Dendritic cell treated with granulocyte-macrophage colony-stimulating factor and Interleukin-4, amounts not matched to agents 40 ng/mL and 50 ng/mL, for 4 days (primary cell): Measurements from ENCODE around the gene MEGF9.
"Not testable (repeated sequence)": the region's sequence is repeated elsewhere in the genome, so short reads cannot be mapped to it uniquely, and the experiment has no call there.

Experiments used
- H3K27ac Mint-ChIP-seq: one replicate; pipeline ENCODE4 v1.8.0; 2022; ENCODE audit warnings: mild to moderate bottlenecking, mixed read lengths
- H3K27me3 Mint-ChIP-seq: one replicate; pipeline ENCODE4 v1.8.0; 2022; ENCODE audit warnings: mild to moderate bottlenecking, mixed read lengths
- H3K36me3 Mint-ChIP-seq: one replicate; pipeline ENCODE4 v1.8.0; 2022; ENCODE audit warnings: low read depth, mixed read lengths
- H3K4me1 Mint-ChIP-seq: one replicate; pipeline ENCODE4 v1.8.0; 2022; ENCODE audit warnings: low read depth, mixed read lengths
- H3K4me3 Mint-ChIP-seq: one replicate; pipeline ENCODE4 v1.8.0; 2022; ENCODE audit warnings: mild to moderate bottlenecking, moderate library complexity, mixed read lengths
- H3K9me3 Mint-ChIP-seq: one replicate; pipeline ENCODE4 v1.8.0; 2022; ENCODE audit warnings: mixed read lengths
- intact Hi-C: fragments of 100-400 bp; cut with micrococcal nuclease; formaldehyde crosslinking; loops from one replicate; pipeline ENCODE4 v1.15.0; 2022

Gene MEGF9

DNA sequence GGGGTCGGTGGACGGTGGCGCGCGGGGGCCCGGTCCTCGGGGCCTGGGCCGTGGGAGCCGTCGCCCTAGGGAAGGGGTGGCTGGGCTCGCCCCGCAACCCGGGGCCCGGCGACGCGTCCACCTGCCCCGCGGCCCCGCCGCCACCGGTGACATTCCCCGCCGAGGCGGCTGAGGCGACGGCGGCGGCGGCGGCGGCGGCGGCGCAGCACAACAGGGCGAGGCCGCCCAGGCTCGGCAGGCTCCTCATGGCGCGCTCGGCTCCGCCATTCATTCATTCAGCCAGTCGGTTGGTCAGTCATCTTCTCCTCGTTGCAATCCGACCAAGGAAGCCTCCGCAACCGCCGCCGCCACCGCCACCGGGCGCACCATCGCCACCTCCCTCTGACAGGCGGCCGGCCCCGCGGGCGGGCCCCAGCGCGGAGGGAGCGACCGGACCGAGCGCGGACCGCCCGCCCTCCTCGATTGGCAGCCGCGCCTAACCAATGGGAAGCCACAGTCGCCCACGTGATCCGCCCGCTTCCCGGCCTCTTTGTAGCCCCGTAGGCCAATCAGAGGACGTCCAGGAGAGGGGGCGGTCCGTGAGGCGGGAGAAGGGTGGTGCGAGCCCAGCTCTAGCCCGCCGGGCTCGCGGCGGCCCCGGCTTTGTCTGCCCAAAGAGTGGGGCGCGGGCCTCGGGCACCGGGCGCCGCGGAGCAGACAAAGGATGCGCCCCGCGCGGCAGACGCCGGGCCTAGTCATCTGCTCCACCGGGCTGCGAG lies at the start of gene MEGF9:
Gene MEGF9 (minus strand): TSS at position 383 of the 758 bp plus-strand sequence. CDS start 112 bp downstream, at position 271.
- H3K36me3 Mint-ChIP-seq: peaks cover 21% of the 10 kb centered on the region
- peaks cover 40% of the 10 kb centered on the region for H3K4me1 Mint-ChIP-seq
- H3K27ac Mint-ChIP-seq: peak within 1 kb of the TSS; percentile 98
- intact Hi-C loops: loop anchor here (5.0 kb wide), 1 partner anchor 42 kb away; no protein-coding TSS in a partner anchor
- peak within 1 kb of the TSS; percentile 99 for H3K4me3 Mint-ChIP-seq
- no peaks in the 10 kb centered on the region for H3K9me3 Mint-ChIP-seq
- H3K27me3 Mint-ChIP-seq: no peaks in the 10 kb centered on the region

DNA sequence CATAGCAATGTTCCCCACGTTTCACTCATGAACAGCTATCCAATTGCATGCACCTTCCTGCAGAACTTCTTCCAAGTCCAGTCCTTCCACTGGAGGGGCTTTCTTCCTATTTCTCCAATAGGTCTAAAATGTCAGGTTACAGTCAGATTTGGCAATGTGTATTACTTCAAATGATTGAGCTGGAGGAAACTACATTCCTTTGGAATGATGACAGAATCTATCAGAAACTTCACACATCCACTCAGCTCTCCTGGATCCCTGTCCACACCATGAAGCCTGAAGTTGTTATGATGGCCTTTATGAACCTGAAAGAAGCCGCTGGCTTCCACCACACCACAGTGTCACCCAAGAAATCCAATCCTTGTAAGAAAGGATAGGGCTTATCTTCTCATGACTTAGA lies 46.7 kb upstream of the MEGF9 start:
- intact Hi-C loops: no loop called here
- H3K27me3 Mint-ChIP-seq: no peaks in the 10 kb centered on the region
- H3K4me1 Mint-ChIP-seq: peaks cover 42% of the 10 kb centered on the region
- no peak overlapping the region for H3K4me3 Mint-ChIP-seq
- H3K27ac Mint-ChIP-seq: no peak overlapping the region
- no peaks in the 10 kb centered on the region for H3K9me3 Mint-ChIP-seq
- peaks cover 76% of the 10 kb centered on the region for H3K36me3 Mint-ChIP-seq

DNA sequence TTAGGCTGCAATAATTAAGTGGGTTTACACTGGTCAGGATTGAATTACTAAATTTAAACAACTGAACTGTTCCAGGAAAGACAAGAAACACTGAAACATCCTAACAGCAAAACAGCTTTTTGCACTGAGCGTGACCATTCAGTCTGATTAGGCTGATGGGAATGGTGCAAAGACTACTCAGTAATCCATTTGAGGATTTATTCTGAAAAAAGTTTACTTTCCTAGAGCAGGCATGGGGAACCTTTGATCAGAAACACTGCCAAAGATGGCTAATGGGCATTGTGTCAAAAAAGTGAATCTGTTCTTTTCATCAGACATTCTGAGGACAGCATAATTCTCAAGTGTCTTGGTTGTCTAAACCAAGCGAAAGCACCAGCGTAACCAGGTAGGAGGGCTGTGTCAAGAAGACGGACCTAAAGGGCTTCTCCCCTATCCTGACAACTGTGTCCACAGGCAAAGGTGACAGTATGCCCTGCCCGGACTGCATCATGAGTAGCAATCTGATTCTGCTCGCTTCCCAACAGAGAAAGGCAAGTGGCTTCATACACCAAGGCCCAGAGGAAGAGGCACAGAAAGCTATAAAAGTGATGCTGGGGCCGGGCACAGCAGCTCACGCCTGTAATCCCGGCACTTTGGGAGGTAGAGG lies 45.6 kb upstream of the MEGF9 start:
- peaks cover 42% of the 10 kb centered on the region for H3K4me1 Mint-ChIP-seq
- peaks cover 67% of the 10 kb centered on the region for H3K36me3 Mint-ChIP-seq
- intact Hi-C loops: no loop called here
- H3K27me3 Mint-ChIP-seq: no peaks in the 10 kb centered on the region
- H3K27ac Mint-ChIP-seq: no peak overlapping the region
- no peaks in the 10 kb centered on the region for H3K9me3 Mint-ChIP-seq
- no peak overlapping the region for H3K4me3 Mint-ChIP-seq

DNA sequence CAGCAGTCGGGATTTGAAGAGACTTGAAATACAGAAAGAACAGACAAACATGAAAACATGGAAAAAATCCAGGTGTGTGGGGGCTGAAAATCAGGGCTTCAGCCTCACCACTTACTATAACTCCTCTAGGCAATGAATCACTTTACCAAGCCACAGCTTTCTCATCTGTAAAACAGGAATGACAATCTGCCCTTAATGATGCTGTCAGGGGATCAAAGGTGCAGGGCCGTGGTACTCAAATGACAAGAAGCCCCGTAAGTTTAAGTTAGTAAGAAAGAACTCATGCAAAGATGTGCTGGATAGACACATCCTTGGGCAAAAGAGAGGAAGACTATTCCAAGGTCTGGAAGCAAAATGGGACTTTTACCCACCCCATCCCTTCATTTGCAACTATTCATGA lies 44.3 kb upstream of the MEGF9 start:
- Mint-ChIP-seq H3K27ac (no peak overlapping the region), H3K9me3 (no peaks in the 10 kb centered on the region), H3K4me1 (peaks cover 42% of the 10 kb centered on the region), H3K27me3 (no peaks in the 10 kb centered on the region), H3K36me3 (peaks cover 53% of the 10 kb centered on the region), H3K4me3 (no peak overlapping the region)
- intact Hi-C loops: no loop called here

DNA sequence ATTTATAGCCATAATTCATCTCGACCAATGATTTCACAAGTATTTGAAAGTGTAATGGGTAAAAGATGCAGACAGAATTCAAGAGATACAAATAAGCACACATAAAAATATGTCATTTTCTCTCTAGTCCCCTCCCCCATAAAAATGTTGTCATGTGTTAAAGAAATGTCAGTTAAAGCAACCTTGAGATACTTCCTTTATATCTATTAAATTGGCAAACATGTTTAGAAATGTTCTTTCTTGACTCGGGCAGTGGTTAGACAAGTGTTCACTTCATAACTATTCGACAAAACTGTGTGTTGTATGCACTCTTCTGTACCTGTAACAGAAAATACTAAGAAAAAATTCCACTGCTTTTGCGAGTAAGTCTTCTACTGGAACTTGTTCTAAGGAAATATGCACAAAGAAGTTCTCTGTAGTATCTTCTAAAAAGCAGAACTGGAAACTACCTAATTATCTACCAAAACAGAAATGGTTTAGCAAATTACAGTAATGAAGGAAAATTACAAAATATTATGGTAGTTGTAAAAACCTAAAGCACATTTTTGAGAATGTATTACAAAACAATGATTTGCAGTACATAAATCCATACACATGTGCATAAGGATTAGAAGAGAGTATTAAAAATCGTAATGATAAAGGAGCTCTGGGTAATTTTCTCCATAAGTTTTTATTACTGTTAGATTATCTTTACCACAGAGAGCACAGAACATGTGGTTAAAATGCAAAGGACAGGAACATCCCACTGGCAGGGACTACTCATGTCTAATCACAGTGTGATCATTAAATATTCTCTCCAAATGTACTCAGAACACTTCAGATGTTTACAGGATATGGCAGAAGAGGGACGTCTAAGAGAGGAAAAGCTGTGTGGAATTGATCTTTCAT lies 43.0 kb upstream of the MEGF9 start:
- no peaks in the 10 kb centered on the region for H3K27me3 Mint-ChIP-seq
- H3K9me3 Mint-ChIP-seq: no peaks in the 10 kb centered on the region
- peaks cover 55% of the 10 kb centered on the region for H3K4me1 Mint-ChIP-seq
- peaks cover 41% of the 10 kb centered on the region for H3K36me3 Mint-ChIP-seq
- peak overlapping the region; percentile 69 for H3K27ac Mint-ChIP-seq
- intact Hi-C loops: loop anchor here (2.0 kb wide), 2 partner anchors 180 to 300 kb away; no protein-coding TSS in a partner anchor
- H3K4me3 Mint-ChIP-seq: peak overlapping the region; percentile 13

DNA sequence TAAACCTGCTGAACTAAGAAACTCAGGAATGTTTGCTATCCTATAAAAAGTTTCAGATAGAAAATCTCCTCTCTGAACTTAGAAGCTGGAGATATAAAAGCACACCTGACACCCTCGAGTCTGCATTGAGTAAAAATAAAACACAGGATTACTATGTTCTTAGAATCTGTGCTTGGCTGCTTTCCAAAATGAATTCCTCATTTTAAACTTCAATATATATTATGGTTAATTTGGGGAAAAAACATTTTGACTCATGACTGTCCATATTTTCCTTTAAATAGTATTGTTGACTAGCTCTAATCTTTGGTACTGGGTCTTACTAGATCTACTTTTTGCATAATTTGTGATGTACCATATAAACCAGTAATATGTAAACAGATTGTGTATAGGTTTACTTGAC lies 42.3 kb upstream of the MEGF9 start:
- H3K4me1 Mint-ChIP-seq: peaks cover 57% of the 10 kb centered on the region
- H3K27ac Mint-ChIP-seq: peak overlapping the region; percentile 69
- H3K4me3 Mint-ChIP-seq: no peak overlapping the region
- H3K36me3 Mint-ChIP-seq: peaks cover 35% of the 10 kb centered on the region
- H3K9me3 Mint-ChIP-seq: no peaks in the 10 kb centered on the region
- no peaks in the 10 kb centered on the region for H3K27me3 Mint-ChIP-seq
- intact Hi-C loops: loop anchor here (2.0 kb wide), 2 partner anchors 180 to 300 kb away; no protein-coding TSS in a partner anchor

DNA sequence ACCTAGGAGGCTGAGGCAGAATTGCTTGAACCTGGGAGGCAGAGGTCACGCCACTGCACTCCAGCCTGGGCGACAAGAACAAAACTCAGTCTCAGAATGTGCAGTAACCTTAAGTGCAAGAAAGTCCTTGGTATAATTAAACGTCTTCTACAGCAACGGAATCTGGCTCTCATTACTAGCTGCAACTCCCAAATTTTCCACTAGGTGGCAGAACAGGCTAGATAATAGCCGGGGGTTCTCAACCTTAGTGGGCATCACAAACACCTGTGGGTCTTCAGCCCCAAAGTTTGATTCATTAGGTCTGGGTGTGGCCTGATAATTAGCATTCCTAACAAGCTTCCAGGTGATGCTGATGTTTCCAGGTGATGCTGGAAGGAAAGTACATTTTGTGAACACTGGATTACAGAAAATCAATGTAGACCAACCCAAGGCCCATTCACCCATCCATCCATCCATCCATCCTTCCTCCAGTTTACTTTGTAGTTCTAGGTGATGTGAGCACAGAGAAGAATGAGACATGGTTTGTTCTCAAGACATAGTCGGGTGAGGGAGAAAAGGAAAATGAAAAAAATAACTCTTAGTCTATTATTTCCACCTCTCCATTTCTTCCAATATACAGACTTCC lies 41.7 kb upstream of the MEGF9 start:
- Mint-ChIP-seq H3K27ac (no peak overlapping the region), H3K4me3 (no peak overlapping the region)

DNA sequence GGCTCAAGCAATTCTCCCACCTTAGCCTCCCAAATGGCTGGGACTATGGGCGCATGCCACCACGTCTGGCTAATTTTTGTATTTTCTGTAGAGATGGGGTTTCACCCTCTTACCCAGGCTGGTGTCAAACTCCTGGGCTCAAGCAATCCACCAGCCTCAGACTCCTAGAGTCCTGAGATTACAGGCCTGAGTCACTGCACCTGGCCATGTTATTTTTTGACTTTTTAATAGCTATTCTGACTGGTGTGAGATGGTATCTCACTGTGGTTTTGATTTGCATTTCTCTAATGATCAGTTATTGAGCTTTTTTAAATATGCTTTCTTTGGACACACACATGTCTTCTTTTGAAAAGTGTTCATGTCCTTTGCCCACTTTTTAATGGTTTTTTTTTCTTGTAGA lies 40.8 kb upstream of the MEGF9 start:
- Mint-ChIP-seq H3K27me3 (no peaks in the 10 kb centered on the region), H3K9me3 (no peaks in the 10 kb centered on the region), H3K36me3 (peaks cover 20% of the 10 kb centered on the region), H3K4me3 (no peak overlapping the region), H3K4me1 (peaks cover 56% of the 10 kb centered on the region), H3K27ac (no peak overlapping the region)
- intact Hi-C loops: no loop called here

More for the DNA sequence above, 41.7 kb upstream of the MEGF9 start:
- Mint-ChIP-seq H3K27me3 (no peaks in the 10 kb centered on the region), H3K36me3 (peaks cover 29% of the 10 kb centered on the region), H3K9me3 (no peaks in the 10 kb centered on the region), H3K4me1 (peaks cover 57% of the 10 kb centered on the region)
- intact Hi-C loops: loop anchor here (2.0 kb wide), 2 partner anchors 181 to 301 kb away; no protein-coding TSS in a partner anchor

DNA sequence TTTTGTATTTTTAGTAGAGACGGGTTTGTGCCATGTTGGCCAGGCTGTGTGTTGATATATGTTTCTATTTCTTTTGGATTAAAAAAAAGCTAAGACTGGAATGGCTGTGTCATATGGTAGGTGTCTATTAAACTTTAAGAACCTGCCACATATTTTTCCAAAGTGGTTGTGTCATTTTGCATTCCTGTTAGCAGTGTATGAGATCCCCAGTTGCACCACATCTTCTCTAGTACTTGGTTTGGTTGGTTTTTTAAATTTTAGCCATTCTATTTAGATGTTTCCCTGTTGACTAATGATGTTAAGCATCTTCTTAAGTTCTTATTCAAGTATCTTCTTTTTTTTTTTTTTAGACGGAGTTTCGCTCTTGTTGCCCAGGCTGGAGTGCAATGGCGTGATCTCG lies 36.2 kb upstream of the MEGF9 start:
- intact Hi-C loops: no loop called here
- Mint-ChIP-seq H3K4me3 (no peak overlapping the region), H3K27ac (no peak overlapping the region), H3K36me3 (no peaks in the 10 kb centered on the region), H3K4me1 (peaks cover 15% of the 10 kb centered on the region), H3K9me3 (no peaks in the 10 kb centered on the region), H3K27me3 (no peaks in the 10 kb centered on the region)

DNA sequence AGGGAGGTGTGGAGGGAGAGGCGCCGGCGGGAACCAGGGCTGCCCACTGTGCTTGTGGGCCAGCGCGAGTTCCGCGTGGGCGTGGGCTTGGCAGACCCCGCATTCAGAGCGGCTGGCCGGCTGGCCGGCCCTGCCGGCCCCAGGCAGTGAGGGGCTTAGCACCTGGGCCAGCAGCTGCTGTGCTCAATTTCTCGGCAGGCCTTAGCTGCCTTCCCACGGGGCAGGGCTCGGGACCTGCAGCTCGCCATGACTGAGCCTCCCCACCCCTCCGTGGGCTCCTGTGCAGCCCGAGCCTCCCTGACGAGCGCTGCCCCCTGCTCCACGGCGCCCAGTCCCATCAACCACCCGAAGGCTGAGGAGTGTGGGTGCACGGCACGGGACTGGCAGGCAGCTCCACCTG lies 32.1 kb upstream of the MEGF9 start:
- H3K9me3 Mint-ChIP-seq, H3K27me3 Mint-ChIP-seq, H3K4me3 Mint-ChIP-seq, H3K4me1 Mint-ChIP-seq, H3K36me3 Mint-ChIP-seq, intact Hi-C loops, H3K27ac Mint-ChIP-seq: not testable (repeated sequence)

DNA sequence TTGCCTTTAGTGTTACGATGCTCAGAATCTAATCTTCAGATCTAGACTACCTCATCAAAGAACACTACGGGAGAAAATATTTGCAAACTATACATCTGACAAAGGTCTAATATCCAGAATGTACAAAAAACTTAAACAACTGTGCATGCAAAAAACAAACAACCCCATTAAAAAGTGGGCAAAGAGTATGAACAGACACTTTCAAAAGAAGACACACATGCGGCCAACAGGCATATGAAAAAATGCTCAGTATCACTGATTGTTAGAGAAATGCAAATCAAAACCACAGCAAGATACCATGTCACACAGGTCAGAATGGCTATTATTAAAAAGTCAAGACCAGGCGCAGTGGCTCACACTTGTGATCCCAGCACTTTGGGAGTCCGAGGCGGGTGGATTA lies 31.0 kb upstream of the MEGF9 start:
- no peak overlapping the region for H3K27ac Mint-ChIP-seq
- no peak overlapping the region for H3K4me3 Mint-ChIP-seq
- H3K9me3 Mint-ChIP-seq: no peaks in the 10 kb centered on the region
- intact Hi-C loops: no loop called here
- no peaks in the 10 kb centered on the region for H3K36me3 Mint-ChIP-seq
- H3K27me3 Mint-ChIP-seq: no peaks in the 10 kb centered on the region
- H3K4me1 Mint-ChIP-seq: peaks cover 5% of the 10 kb centered on the region

DNA sequence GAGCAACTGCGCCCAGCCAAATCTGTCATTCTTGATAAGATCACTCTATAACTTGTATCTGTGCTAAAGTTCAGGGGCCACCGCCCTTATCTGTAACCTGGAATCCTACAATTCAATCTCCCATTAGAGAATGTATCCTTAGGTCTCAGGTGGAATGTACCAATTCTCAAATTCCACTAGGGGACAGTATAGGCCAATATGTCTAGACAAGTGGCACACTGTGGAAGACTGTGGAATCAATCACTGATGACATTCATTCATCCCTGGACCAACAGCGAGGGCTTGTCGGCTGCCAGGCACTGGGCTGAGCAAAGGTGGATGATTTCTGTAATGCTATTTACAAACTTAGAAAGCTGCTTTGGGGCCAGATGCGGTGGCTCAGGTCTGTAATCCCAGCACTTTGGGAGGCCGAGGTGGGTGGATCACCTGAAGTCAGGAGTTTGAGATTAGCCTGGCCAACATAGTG lies 28.7 kb upstream of the MEGF9 start:
- intact Hi-C loops: no loop called here
- no peak overlapping the region for H3K4me3 Mint-ChIP-seq
- no peaks in the 10 kb centered on the region for H3K36me3 Mint-ChIP-seq
- H3K9me3 Mint-ChIP-seq: no peaks in the 10 kb centered on the region
- no peaks in the 10 kb centered on the region for H3K27me3 Mint-ChIP-seq
- no peak overlapping the region for H3K27ac Mint-ChIP-seq
- H3K4me1 Mint-ChIP-seq: peaks cover 5% of the 10 kb centered on the region

DNA sequence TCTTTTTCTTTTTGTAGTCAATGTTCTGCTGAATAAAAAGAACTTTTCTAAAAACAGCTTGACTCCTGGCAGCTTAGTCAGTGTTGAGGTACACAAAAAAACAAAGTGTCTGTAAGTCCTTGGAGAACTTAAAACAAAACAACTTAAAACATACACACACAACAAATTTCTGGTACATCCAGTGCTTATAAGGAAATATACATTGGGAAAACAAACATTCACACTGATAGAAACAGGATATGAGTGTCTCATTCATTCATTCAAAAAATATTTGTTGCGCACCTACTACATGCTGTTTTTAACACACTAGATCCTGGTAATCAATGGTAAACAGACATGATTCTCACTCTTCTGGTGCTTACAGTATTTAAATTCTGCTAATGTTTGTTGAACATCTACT lies 27.4 kb upstream of the MEGF9 start:
- H3K27ac Mint-ChIP-seq: no peak overlapping the region
- intact Hi-C loops: no loop called here
- H3K4me3 Mint-ChIP-seq: no peak overlapping the region
- no peaks in the 10 kb centered on the region for H3K36me3 Mint-ChIP-seq
- no peaks in the 10 kb centered on the region for H3K27me3 Mint-ChIP-seq
- H3K9me3 Mint-ChIP-seq: no peaks in the 10 kb centered on the region
- H3K4me1 Mint-ChIP-seq: peaks cover 5% of the 10 kb centered on the region
